ENCODE data around the gene VPS35. TPM values are rescaled to one million over a fixed set of nuclear protein-coding genes. Genes with fewer than 3 reads are reported as not detected.

VPS35 gene
- total RNA-seq, 1 experiment from 2014 or later, result 72.1 TPM

GRCh38 chr16:46651305-46651704, 37.7 kb downstream of the VPS35 start:
- no peak overlapping the region for H3K27ac Mint-ChIP-seq
- CTCF ChIA-PET, result interaction anchor here (0.6 to 0.9 kb wide), 2 partner anchors 9 to 22 kb away, joined by 3 read pairs; no protein-coding TSS in a partner anchor
- peaks cover 4% of the 10 kb centered on the region for H3K9me3 Mint-ChIP-seq
- POLR2A ChIA-PET, result no interaction called here
- H3K4me3 Mint-ChIP-seq, result no peak overlapping the region
- ATAC-seq (no peak), DNase-seq (ENCODE audit: low spot score) (no peak)
- H3K4me1 Mint-ChIP-seq, result peaks cover 4% of the 10 kb centered on the region; the same call in 1 of the 2 replicates
- no peaks in the 10 kb centered on the region for H3K36me3 Mint-ChIP-seq
- no peaks in the 10 kb centered on the region for H3K27me3 Mint-ChIP-seq (ENCODE audit: low read depth)
- TF ChIP-seq OVOL2 (CRISPR knock-in tag; IDR thresholded peaks at IDR 0.05; ENCODE audit: borderline replicate concordance) (no peak), SMAD4 (CRISPR knock-in tag; IDR thresholded peaks at IDR 0.05) (no peak), ZNF396 (CRISPR knock-in tag; IDR thresholded peaks at IDR 0.05; ENCODE audit: borderline replicate concordance) (no peak), TP53 (CRISPR knock-in tag; IDR thresholded peaks at IDR 0.05) (no peak), RELA (CRISPR knock-in tag; IDR thresholded peaks at IDR 0.05; ENCODE audit: borderline replicate concordance) (no peak), TCF7 (CRISPR knock-in tag; IDR thresholded peaks at IDR 0.05; ENCODE audit: low read depth) (no peak), HMGA2 (CRISPR knock-in tag; IDR thresholded peaks at IDR 0.05) (no peak), JAZF1 (CRISPR knock-in tag; IDR thresholded peaks at IDR 0.05) (no peak)

DNA sequence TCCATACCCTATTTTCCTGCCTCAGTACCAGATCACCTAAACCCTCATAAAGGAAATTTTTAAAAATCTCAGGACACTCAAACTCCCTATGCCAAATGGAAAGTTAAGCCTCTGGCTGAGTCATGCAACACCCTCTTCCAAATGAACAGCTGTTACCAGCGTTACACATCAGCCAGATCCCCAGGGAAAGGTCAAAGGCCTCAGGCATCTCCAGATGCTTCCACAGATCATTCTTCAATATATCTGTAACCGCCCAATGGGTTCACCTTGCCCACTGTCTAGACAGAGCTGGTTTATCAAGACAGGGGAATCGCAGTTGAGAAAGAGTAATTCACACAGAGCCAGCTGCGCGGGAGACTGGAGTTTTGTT, 38.7 kb downstream of the VPS35 start:
- Mint-ChIP-seq H3K9me3 (peaks cover 12% of the 10 kb centered on the region), H3K36me3 (no peaks in the 10 kb centered on the region), H3K27me3 (ENCODE audit: low read depth) (no peaks in the 10 kb centered on the region; the same call in 1 of the 2 replicates), H3K4me1 (peaks cover 4% of the 10 kb centered on the region; the same call in 1 of the 2 replicates), H3K27ac (no peak overlapping the region), H3K4me3 (no peak overlapping the region)
- ChIA-PET CTCF (interaction anchor here (0.7 kb wide), 1 partner anchor 24 kb away, joined by 3 read pairs; no protein-coding TSS in a partner anchor), POLR2A (no interaction called here)
- no peak for TF ChIP-seq NFATC4 (CRISPR knock-in tag; IDR thresholded peaks at IDR 0.05)
- DNase-seq (ENCODE audit: low spot score) (no peak), ATAC-seq (no peak)

DNA sequence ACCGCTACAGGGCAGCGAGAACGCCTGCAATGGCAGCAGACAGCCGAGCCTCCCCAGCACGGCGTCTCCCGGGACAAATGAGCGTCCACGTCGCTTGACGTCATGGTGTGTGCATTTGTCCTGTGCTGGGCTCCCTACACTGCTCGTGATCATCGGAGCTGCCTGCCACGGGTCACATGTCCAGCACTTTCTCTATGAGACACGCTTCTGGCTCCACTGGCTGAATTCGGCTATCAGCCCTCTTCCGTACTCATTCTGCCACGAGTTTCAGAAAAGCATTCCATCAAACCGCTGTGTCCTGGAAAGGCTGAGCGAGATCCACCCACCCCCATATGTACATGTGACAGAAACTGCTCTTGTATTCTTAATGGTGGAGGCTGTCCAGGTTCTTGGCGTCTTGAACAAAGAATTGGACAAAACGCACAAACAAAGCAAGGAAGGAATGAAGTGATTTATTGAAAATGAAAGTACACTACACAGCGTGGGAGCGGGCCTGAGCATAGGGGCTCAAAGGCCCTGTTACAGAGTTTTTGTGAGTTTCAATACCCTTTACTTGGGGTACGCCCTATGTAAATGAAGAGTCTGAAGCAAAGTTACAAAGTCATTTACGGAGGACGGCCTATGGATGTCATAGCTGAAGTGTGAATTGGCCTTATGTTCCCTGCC, 39.3 kb downstream of the VPS35 start:
- no peaks in the 10 kb centered on the region for H3K36me3 Mint-ChIP-seq
- no peak overlapping the region for H3K27ac Mint-ChIP-seq
- ChIA-PET POLR2A (no interaction called here), CTCF (no interaction called here)
- ATAC-seq, result no peak
- no peak overlapping the region for H3K4me3 Mint-ChIP-seq
- peaks cover 4% of the 10 kb centered on the region; the same call in 1 of the 2 replicates for H3K4me1 Mint-ChIP-seq
- no peak for DNase-seq (ENCODE audit: low spot score)
- H3K9me3 Mint-ChIP-seq, result peaks cover 17% of the 10 kb centered on the region
- H3K27me3 Mint-ChIP-seq (ENCODE audit: low read depth), result peaks cover 4% of the 10 kb centered on the region
- TF ChIP-seq, protein P1, sequence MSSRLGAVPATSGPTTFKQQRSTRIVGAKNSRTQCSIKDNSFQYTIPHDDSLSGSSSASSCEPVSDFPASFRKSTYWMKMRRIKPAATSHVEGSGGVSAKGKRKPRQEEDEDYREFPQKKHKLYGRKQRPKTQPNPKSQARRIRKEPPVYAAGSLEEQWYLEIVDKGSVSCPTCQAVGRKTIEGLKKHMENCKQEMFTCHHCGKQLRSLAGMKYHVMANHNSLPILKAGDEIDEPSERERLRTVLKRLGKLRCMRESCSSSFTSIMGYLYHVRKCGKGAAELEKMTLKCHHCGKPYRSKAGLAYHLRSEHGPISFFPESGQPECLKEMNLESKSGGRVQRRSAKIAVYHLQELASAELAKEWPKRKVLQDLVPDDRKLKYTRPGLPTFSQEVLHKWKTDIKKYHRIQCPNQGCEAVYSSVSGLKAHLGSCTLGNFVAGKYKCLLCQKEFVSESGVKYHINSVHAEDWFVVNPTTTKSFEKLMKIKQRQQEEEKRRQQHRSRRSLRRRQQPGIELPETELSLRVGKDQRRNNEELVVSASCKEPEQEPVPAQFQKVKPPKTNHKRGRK (CRISPR knock-in tag; IDR thresholded peaks at IDR 0.05; ENCODE audit: borderline replicate concordance), result no peak
- TF ChIP-seq ZNF232 (CRISPR knock-in tag; IDR thresholded peaks at IDR 0.05) (no peak), NFE2L1 (CRISPR knock-in tag; IDR thresholded peaks at IDR 0.05) (no peak), ZNF317 (CRISPR knock-in tag; IDR thresholded peaks at IDR 0.05; ENCODE audit: borderline replicate concordance, low read depth) (no peak), ZNF138 (CRISPR knock-in tag; conservative IDR thresholded peaks at IDR 0.05) (no peak), FOXK1 (CRISPR knock-in tag; IDR thresholded peaks at IDR 0.05) (no peak), E2F5 (CRISPR knock-in tag; IDR thresholded peaks at IDR 0.05) (no peak), NR1H2 (CRISPR knock-in tag; IDR thresholded peaks at IDR 0.05) (no peak), SP1 (CRISPR knock-in tag; conservative IDR thresholded peaks at IDR 0.05) (no peak), CBFB (CRISPR knock-in tag; IDR thresholded peaks at IDR 0.05; ENCODE audit: low read depth) (no peak), ZMAT4 (CRISPR knock-in tag; IDR thresholded peaks at IDR 0.05) (no peak), TEAD1 (CRISPR knock-in tag; IDR thresholded peaks at IDR 0.05) (no peak), CTCF (IDR thresholded peaks at IDR 0.05) (no peak), PRRX2 (CRISPR knock-in tag; IDR thresholded peaks at IDR 0.05) (no peak)
- TF ChIP-seq, protein P2, sequence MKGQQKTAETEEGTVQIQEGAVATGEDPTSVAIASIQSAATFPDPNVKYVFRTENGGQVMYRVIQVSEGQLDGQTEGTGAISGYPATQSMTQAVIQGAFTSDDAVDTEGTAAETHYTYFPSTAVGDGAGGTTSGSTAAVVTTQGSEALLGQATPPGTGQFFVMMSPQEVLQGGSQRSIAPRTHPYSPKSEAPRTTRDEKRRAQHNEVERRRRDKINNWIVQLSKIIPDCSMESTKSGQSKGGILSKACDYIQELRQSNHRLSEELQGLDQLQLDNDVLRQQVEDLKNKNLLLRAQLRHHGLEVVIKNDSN (CRISPR knock-in tag; IDR thresholded peaks at IDR 0.05), result no peak
- TF ChIP-seq, protein P3, sequence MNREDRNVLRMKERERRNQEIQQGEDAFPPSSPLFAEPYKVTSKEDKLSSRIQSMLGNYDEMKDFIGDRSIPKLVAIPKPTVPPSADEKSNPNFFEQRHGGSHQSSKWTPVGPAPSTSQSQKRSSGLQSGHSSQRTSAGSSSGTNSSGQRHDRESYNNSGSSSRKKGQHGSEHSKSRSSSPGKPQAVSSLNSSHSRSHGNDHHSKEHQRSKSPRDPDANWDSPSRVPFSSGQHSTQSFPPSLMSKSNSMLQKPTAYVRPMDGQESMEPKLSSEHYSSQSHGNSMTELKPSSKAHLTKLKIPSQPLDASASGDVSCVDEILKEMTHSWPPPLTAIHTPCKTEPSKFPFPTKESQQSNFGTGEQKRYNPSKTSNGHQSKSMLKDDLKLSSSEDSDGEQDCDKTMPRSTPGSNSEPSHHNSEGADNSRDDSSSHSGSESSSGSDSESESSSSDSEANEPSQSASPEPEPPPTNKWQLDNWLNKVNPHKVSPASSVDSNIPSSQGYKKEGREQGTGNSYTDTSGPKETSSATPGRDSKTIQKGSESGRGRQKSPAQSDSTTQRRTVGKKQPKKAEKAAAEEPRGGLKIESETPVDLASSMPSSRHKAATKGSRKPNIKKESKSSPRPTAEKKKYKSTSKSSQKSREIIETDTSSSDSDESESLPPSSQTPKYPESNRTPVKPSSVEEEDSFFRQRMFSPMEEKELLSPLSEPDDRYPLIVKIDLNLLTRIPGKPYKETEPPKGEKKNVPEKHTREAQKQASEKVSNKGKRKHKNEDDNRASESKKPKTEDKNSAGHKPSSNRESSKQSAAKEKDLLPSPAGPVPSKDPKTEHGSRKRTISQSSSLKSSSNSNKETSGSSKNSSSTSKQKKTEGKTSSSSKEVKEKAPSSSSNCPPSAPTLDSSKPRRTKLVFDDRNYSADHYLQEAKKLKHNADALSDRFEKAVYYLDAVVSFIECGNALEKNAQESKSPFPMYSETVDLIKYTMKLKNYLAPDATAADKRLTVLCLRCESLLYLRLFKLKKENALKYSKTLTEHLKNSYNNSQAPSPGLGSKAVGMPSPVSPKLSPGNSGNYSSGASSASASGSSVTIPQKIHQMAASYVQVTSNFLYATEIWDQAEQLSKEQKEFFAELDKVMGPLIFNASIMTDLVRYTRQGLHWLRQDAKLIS (CRISPR knock-in tag; IDR thresholded peaks at IDR 0.05; ENCODE audit: borderline replicate concordance), result no peak

Data from WTC11 (cell line).